SIG-M5 treated with dmso at 0.1 percent for 504 hours (cell line): ENCODE data around the gene PRKCQ.
"Not testable (repeated sequence)": the region's sequence is repeated elsewhere in the genome, so short reads cannot be mapped to it uniquely, and the experiment has no call there.

Experiments used
- DNase-seq: peaks from one replicate; lab custom pipeline; 2025; ENCODE audit not compliant: unreplicated experiment; lab: John Stamatoyannopoulos, UW

PRKCQ gene

GRCh38 chr10:6494936-6495592 is 85.0 kb downstream of the PRKCQ start:
- no peak for DNase-seq

GRCh38 chr10:6494442-6494819 is 85.6 kb downstream of the PRKCQ start:
- DNase-seq: no peak

DNA sequence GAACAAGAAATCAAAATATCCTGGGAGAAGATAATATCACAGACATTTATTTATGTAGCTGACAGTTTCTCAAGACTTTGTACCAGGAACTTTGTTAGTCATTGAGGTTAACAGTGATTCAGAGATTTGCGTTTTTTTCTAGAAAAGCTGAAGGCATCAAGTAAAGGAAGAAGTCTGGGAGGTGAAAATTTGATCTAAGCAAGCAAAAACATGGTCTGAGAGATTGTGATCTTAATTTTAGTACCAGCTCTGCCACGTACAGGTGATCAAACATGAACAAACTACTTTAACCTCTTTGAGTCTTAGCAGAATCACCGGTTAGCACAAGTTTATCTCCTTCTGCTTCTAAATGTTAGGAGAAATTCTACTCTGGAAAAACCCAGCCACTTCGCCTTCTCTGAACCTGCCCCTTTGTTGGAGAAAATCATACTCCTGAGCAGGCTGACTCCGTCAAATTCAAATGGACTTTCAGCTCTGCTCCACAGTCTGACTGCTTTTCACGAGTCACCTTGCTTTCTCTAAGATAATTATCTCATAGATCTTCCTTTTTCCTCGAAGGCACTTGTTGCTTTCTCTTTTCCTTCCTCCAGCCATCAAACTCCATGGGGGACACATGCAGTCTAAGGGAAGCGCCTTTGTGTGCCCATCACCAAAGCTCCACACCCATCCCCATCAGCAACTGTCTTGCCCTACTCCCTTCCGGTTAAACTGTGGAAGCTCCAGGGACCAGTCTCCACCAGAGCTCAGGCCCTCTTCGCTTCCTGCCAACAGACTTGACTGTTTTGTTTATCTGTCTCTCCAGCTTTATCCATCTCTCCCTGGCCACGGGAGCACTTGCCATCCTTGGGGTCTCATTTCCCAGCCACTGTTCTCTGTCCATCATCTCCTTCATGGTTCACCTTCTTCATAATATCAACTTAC is 86.3 kb downstream of the PRKCQ start:
- no peak for DNase-seq

GRCh38 chr10:6492896-6493295 is 87.2 kb downstream of the PRKCQ start:
- DNase-seq: no peak

- DNase-seq: no peak
Measured at GRCh38 chr10:6491841-6492609, 88.1 kb downstream of the PRKCQ start.

GRCh38 chr10:6490614-6491013 is 89.5 kb downstream of the PRKCQ start:
- DNase-seq: no peak

DNA sequence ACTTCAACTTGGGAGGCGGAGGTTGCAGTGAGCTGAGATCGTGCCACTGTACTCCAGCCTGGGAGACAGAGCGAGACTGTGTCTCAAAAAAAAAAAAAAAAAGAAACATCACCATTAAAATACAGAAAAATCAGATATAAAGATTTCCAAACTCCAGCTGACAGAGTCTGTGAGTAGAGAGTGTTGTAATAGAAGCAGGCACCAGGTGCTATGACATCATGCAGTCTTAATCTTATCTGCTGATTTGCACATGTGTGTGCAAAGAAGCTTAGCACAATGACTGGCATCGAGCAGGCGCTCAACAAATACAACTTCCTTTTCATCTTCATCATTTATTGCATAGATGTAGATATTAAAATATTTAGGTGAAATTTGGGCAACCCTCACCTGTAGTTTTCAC is 92.2 kb downstream of the PRKCQ start:
- DNase-seq: no peak

DNA sequence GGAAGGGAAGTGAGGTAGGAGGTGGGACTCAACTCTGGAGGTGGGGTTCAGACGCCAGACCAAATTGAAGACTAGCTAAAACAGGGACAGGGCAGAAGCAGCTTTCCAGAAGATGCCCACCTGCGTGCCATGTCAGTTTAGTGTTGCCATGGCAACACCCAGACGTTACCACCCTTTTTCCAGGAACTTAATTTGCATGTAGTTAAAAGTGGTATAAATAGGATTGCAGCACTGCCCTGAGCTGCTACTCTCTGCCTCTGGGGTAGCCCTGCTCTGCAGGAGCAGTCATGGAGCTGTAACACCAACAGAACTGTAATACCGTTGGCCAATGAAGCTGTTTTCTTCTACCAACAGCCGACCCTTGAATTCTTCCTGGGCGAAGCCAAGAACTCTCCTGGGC is 93.8 kb downstream of the PRKCQ start:
- no peak for DNase-seq

GRCh38 chr10:6482737-6483357 is 97.2 kb downstream of the PRKCQ start:
- DNase-seq: no peak

GRCh38 chr10:6478722-6479121 is 101.4 kb downstream of the PRKCQ start:
- no peak for DNase-seq

GRCh38 chr10:6476989-6477388 is 103.1 kb downstream of the PRKCQ start:
- DNase-seq: no peak

DNA sequence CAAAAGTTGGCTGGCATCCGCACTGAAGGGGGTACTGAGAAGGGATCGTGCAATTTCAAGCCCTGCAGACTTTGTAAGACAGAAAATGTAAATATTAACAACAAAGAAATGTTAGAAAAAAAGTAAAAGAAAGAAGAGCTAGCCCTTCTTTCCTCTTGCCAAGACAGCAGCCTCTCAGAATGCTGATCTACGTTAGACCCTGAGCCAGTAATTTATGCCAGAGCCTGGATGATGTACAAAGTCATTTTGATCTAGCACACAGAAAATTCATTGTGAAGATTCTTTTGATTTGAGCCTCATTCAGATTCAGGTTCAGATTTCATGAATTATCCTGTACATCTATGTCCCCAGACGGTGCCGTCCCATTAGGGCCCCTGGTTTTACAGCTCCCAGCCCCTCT is 105.2 kb downstream of the PRKCQ start:
- DNase-seq: no peak

DNA sequence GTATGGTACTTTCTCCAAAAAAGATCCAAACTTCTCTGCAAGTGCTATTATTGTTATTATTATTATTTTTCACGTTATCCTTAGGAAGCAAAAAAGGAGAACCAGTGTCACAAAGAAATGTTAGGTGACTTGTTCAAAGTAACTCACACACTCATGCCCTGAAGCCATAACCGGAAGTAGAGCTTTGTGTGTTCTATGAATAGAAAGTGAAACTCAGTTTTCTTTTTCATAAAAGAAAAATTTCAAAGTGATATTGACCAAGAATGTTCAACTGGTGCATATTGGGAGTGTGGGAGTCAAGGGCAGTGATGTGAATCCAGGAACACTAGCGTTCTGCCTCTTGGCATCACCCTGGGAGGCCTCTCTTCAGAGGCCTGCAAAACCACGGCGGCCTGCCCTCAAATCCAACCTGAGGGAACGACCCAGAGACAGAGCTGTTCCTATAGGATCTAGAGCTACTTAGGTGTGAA is 106.1 kb downstream of the PRKCQ start:
- peak; percentile 71 for DNase-seq

DNA sequence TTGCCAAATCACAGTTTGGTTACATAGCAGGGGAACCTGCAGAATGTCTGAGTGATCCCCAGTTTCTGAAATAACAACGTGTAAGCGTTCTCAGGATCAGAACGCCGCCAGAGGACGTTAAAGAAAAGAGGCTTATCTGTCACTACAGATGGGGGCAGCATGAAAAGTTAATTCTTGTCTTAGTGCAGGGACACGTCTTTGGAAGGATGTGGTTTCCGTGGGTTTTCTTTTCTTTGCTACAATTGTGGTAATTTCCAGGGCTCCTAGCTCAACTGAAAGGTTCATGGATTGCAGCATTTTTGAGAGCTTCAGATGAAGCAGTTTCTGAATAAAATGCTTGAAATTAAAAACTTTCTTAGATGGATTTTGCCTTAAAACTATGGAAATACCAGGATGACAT is 106.6 kb downstream of the PRKCQ start:
- peak; percentile 87 for DNase-seq

- not testable (repeated sequence) for DNase-seq
Measured at GRCh38 chr10:6472710-6473005, 107.4 kb downstream of the PRKCQ start.

DNA sequence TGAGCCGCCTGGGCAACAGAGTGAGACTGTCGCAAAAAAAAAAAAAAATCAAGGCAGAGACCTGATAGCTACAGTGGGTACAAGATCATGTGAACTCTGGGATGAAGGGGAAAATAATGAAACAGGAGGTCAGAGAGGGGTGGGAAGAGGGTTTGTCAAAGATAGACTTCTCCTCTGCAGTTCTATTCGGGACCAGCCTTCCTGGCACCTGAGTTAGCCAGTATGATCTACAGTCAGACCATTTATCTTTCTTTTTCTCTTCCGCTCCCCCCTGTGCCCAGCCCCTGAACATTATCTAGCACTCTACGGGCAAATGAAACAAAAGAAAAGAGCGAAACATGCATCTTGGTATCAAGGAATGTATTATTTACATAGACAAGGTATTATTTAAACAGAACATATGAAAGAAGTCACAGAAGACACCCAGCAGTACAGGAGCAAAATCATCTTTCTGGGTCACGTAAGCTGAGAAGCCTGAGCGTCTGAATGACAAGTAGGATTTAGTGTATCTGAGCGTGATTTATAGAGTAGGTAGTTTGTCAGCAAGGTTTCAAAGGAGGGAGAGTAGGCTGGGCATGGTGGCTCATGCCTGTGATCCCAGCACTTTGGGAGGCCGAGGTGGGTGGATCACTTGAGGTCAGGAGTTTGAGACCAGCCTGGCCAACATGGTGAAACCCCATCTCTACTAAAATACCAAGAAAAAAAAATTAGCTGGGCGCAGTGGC is 109.0 kb downstream of the PRKCQ start:
- no peak for DNase-seq

DNA sequence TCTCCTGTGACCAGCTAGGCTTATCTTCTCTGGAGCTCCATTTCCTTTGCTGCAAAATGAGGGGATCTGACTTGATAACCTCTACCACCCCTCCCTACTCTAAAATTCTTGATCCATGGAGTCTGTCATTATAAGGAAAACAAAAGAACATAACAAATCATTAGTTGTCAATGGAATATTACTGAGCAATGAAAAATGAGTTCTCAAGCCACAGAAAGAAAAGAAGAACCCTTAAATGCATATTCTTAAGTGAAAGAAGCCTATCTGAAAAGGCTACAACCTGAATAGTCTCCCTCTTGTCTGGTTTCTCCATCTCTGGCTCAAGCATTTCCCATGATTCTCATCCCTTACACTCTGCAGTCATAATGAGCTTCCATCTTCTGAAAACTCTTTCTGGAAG is 110.4 kb downstream of the PRKCQ start:
- DNase-seq: no peak

GRCh38 chr10:6465854-6466601 is 114.0 kb downstream of the PRKCQ start:
- no peak for DNase-seq

- DNase-seq: no peak
Measured at GRCh38 chr10:6465437-6465836, 114.6 kb downstream of the PRKCQ start.

- DNase-seq: no peak
Measured at GRCh38 chr10:6464862-6465430, 115.1 kb downstream of the PRKCQ start.
